Fibroblast of lung (primary cell): Measurements from ENCODE around the gene ANKLE2.

Experiments used
- EZH2 ChIP-seq: IDR thresholded peaks from 2 replicates; pipeline ENCODE4 v1.5.1; 2012; ENCODE audit warnings: low read length, control low read depth, mild to moderate bottlenecking; ENCODE audit errors: missing control alignments
- TF ChIP-seq, protein P1 (sequence below), 2 donors: IDR thresholded peaks in 1 of 2; conservative IDR thresholded peaks in 1 of 2; 1 replicate in 1 of 2; 2 replicates in 1 of 2; pipeline ENCODE4 v1.5.1; 2011 to 2012; ENCODE audit warnings: low read length in 2 of 2, control low read depth in 1 of 2, inconsistent platforms in 1 of 2, low read depth in 1 of 2, mild to moderate bottlenecking in 1 of 2

- TF ChIP-seq, protein P1, sequence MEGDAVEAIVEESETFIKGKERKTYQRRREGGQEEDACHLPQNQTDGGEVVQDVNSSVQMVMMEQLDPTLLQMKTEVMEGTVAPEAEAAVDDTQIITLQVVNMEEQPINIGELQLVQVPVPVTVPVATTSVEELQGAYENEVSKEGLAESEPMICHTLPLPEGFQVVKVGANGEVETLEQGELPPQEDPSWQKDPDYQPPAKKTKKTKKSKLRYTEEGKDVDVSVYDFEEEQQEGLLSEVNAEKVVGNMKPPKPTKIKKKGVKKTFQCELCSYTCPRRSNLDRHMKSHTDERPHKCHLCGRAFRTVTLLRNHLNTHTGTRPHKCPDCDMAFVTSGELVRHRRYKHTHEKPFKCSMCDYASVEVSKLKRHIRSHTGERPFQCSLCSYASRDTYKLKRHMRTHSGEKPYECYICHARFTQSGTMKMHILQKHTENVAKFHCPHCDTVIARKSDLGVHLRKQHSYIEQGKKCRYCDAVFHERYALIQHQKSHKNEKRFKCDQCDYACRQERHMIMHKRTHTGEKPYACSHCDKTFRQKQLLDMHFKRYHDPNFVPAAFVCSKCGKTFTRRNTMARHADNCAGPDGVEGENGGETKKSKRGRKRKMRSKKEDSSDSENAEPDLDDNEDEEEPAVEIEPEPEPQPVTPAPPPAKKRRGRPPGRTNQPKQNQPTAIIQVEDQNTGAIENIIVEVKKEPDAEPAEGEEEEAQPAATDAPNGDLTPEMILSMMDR (conservative IDR thresholded peaks at IDR 0.05 in 1 of 2, IDR thresholded peaks at IDR 0.05 in 1 of 2; ENCODE audit: low read depth in 1 of 2, low read length in 2 of 2): no peak
- TF ChIP-seq EZH2: no peak
Measured at GRCh38 chr12:132740313-132740646, 21.4 kb downstream of the ANKLE2 start.
